K562 treated with DMSO at 1 percent for 12 hours (cell line): ENCODE results near the gene MS4A14. TPM values are rescaled to one million over a fixed set of nuclear protein-coding genes. Genes with fewer than 3 reads are reported as not detected.

ENCODE experiments used
- total RNA-seq: library from RNA; unstranded; fragments of 300-600 nt; gene quantifications from 2 replicates; pipeline ENCODE4 v1.2.3, GENCODE V29; 2022; ENCODE audit not compliant: insufficient read depth

Gene MS4A14, protein sequence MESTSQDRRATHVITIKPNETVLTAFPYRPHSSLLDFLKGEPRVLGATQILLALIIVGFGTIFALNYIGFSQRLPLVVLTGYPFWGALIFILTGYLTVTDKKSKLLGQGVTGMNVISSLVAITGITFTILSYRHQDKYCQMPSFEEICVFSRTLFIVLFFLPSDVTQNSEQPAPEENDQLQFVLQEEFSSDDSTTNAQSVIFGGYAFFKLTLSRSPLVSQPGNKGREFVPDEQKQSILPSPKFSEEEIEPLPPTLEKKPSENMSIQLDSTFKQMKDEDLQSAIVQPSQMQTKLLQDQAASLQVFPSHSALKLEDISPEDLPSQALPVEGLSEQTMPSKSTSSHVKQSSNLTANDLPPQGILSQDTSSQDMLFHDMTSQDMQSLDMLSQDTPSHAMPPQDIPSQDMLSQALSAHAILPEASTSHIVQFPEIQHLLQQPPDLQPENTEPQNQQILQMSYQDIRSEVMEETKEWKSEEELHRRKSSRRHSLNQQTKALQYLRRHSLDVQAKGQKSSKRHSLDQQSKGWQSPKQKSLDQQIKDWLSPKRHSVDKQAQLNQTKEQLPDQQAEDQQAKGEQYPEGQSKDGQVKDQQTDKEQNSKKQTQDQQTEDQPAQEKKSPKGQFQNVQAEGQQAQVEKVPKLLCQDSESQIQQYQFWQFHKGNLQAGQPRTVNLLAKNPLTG
- total RNA-seq: not detected in 2 replicates

GRCh38 chr11:60396382-60396781, at the start of gene MS4A14:
TSS of gene MS4A14 (plus strand) at chr11:60396459. CDS start at chr11:60396579, 120 bp downstream.

DNA sequence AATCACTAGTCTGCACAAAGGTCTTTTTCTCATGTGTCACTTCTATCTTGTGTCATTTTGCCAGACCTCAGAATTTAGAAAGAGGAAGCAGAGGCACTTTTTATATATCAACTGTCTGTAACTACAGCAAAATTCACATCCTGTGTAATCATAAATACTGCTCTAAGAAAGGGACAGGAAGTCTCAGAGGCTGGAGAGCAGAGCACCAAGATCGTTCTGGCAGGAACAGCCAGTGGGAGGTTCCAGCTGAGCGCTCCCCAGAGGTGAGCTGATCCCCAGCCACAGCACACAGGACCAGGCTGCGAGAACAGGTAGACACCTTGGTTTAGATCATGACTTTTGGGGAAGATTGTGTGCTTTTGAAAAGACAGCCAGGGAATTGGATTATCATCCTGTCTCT, 17.9 kb upstream of the MS4A14 start, which contains the start of gene MS4A7:
Gene MS4A7 (plus strand): TSS at position 179 of the 400 bp plus-strand sequence. CDS start 4,610 bp downstream, outside the sequence.

DNA sequence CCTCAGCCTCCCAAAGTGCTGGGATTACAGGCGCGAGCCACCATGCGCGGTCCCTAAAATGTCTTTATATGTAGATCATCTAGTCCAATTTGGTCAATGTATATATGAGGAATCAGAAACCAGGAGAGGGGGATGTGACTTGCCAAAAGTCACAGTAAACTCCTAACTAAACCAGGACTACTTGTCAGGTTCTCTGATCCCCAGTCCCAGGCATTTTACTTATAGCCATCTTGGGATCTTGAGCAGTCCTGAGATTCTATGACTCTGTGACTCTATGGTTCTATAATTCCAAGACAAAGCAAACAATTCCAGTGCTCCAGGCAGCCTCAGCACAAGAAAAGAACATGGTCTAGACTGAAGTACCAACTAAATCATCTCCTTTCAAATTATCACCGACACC, 33.0 kb downstream of the MS4A14 start, which contains the start of gene MS4A5:
Gene MS4A5 (plus strand): TSS at position 301 of the 400 bp plus-strand sequence. CDS start 103 bp downstream, outside the sequence.

GRCh38 chr11:60455531-60456042, 59.3 kb downstream of the MS4A14 start, which contains the start of gene MS4A1:
TSS of gene MS4A1 (plus strand) at chr11:60455847. CDS start at chr11:60462375, 6,528 bp downstream.

Other genes starting within 250 kb of the MS4A14 start
- not detected in 2 replicates for gene MS4A6A, start 213.4 kb upstream of the MS4A14 start, total RNA-seq
- gene MS4A4E, start 153.3 kb upstream of the MS4A14 start, total RNA-seq: 0.72 TPM in 1 of 2 replicates, not detected in the other
- 1.9 TPM in 1 of 2 replicates, not detected in the other for gene MS4A4A, start 115.8 kb upstream of the MS4A14 start, total RNA-seq
- not detected in 2 replicates for gene MS4A6E, start 69.2 kb upstream of the MS4A14 start, total RNA-seq
- not detected in 2 replicates for gene MS4A7, start 17.9 kb upstream of the MS4A14 start, total RNA-seq
- not detected in 2 replicates for gene MS4A5, start 33.1 kb downstream of the MS4A14 start, total RNA-seq
- not detected in 2 replicates for gene MS4A1, start 59.4 kb downstream of the MS4A14 start, total RNA-seq
- not detected in 2 replicates for gene MS4A12, start 96.3 kb downstream of the MS4A14 start, total RNA-seq
- not detected in 2 replicates for gene MS4A13, start 118.9 kb downstream of the MS4A14 start, total RNA-seq